ENCODE results near the gene CASKIN2.

- TF ChIP-seq POLR2A (IDR thresholded peaks at IDR 0.05), result no peak
- TF ChIP-seq, protein P1, sequence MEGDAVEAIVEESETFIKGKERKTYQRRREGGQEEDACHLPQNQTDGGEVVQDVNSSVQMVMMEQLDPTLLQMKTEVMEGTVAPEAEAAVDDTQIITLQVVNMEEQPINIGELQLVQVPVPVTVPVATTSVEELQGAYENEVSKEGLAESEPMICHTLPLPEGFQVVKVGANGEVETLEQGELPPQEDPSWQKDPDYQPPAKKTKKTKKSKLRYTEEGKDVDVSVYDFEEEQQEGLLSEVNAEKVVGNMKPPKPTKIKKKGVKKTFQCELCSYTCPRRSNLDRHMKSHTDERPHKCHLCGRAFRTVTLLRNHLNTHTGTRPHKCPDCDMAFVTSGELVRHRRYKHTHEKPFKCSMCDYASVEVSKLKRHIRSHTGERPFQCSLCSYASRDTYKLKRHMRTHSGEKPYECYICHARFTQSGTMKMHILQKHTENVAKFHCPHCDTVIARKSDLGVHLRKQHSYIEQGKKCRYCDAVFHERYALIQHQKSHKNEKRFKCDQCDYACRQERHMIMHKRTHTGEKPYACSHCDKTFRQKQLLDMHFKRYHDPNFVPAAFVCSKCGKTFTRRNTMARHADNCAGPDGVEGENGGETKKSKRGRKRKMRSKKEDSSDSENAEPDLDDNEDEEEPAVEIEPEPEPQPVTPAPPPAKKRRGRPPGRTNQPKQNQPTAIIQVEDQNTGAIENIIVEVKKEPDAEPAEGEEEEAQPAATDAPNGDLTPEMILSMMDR (IDR thresholded peaks at IDR 0.05), result no peak
Measured at GRCh38 chr17:75502721-75503329, 12.5 kb downstream of the CASKIN2 start.
